SK-N-MC (cell line): ENCODE data around the gene NUDT1.

Experiments used
- EZH2 ChIP-seq: fragments of 200-600 bp; sonication (generic); IDR thresholded peaks from one replicate; pipeline ENCODE4 v1.6.1; 2017; ENCODE audit warnings: antibody characterized with exemption
- POLR2AphosphoS5 ChIP-seq: IDR thresholded peaks from 2 replicates; pipeline ENCODE4 v1.6.1; 2012; ENCODE audit warnings: mild to moderate bottlenecking, low read depth, low read length, borderline replicate concordance

GRCh38 chr7:2244404-2244995, 2.5 kb downstream of the NUDT1 start:
- TF ChIP-seq EZH2 (no peak), POLR2AphosphoS5 (no peak)
